CMK (cell line): ENCODE data around the gene IL3.

Source experiments
- DNase-seq: peaks from one replicate; pipeline ENCODE4 v3.0.0-alpha.2; 2010; ENCODE audit warnings: low read depth

IL3 gene

GRCh38 chr5:132026516-132027008, 33.9 kb upstream of the IL3 start:
- no peak for DNase-seq

GRCh38 chr5:132027027-132027426, 33.4 kb upstream of the IL3 start:
- DNase-seq: no peak

GRCh38 chr5:132029609-132030330, 30.7 kb upstream of the IL3 start:
- no peak for DNase-seq

GRCh38 chr5:132030610-132031009, 29.8 kb upstream of the IL3 start:
- no peak for DNase-seq

GRCh38 chr5:132032196-132032595, 28.3 kb upstream of the IL3 start:
- no peak for DNase-seq

DNA sequence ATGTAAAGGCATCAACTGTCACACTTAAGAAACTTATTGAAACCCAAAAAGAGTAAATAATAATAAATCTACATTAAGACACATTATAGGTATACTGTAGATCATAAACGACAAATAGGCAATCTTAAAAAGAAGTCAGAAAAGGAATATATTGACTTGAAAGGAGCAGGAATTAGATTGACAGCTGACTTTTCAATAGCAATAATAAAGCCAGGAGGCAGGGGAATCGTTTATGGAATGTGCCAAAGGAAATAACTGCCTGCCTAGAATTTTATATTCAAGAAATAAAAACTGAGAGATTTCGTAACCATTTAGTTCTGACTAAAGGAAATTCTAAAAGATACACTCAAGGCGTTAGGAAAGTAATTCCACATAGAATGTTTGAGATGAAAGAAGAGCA, 27.3 kb upstream of the IL3 start:
- DNase-seq: no peak

GRCh38 chr5:132037353-132037752, 23.1 kb upstream of the IL3 start:
- DNase-seq: no peak

DNA sequence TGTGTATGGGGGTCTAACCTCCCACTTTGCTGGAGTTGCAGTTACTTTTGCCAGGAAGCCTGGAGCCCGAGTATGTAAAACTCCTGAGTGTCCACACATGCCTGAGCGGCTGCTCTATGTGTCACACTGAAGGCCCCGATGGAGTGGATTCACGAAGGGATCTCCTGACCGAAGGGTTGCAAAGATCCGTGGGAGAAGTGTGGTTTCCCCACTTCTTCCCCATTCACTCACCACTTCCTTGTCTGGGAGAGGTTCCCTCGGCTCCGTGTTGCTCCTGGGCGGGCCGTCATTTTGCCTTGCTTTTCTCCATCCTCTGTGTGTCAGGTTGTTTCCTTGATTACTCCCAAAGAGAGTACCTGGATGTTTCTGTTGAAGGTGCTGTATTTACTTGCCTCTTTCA, 16.2 kb upstream of the IL3 start:
- no peak for DNase-seq

- DNase-seq: no peak
These were observed 13.6 kb upstream of the IL3 start for GRCh38 chr5:132046880-132047299.

- no peak for DNase-seq
These were observed 11.4 kb upstream of the IL3 start for GRCh38 chr5:132049093-132049492.

GRCh38 chr5:132049559-132049958, 10.9 kb upstream of the IL3 start:
- DNase-seq: no peak

GRCh38 chr5:132050136-132050535, 10.3 kb upstream of the IL3 start:
- DNase-seq: no peak

DNA sequence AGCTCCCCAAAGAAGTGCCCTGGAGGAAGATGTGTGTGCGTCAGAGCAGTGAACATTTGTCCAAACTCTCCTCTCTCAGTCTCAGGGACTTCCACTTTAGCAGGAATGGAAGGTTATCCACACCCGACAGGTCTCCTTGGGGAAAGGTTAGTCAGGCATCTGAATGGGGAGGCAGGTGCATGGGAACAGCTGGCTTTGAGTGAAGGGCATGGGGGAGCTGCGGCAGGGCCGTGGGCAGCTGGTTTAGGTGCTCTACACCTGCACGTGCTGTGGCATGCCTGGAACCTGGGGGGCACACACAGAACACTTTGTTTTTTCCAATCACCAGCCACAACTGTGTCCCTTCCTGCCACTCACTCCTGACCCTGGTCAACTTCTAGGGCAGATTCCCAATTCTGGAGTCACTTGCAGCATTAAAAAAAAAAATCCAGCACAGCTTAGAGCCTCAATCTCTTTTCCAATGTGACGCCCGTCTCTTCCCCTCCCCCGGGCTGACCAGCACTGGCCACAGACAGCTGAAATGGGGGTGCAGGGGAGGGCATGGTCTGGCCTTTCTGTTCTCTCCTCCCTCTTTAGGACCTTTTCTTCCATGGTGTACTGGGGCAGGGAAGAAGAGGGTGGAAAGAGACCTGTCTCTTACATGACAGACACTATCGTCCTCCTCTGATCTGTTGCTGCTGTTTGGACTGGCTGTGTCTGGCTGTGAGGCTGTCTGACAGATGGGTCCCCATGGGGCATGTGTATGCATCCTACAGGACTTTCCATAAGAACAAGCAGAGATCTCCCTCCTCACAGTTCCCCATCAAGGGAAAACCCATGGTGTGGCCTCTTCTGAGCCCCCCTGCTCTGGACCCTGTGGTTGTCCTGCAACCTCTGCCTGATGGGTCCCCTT, 9.5 kb upstream of the IL3 start:
- DNase-seq: no peak

GRCh38 chr5:132052520-132052919, 7.9 kb upstream of the IL3 start:
- DNase-seq: no peak

DNA sequence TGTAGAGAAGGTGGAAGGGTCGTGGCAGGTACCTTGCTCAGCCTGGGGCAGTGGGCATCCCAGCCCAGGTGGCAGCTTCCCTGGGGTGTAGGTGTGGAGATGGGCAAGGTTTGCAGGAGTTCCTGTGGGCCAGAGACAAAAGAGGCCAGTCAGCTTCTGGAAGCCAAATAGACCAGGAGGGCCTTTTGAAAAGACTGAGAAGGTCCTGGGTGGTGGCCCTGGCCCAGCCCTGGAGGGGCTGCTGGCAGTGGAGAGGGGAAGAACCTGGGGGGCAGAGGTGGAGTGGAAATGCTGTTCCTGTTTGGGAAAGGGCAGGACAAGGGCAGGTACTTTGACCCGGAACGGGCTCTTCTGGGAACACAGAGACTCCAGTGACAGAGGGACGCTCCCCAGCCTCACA, 7.0 kb upstream of the IL3 start:
- no peak for DNase-seq

DNA sequence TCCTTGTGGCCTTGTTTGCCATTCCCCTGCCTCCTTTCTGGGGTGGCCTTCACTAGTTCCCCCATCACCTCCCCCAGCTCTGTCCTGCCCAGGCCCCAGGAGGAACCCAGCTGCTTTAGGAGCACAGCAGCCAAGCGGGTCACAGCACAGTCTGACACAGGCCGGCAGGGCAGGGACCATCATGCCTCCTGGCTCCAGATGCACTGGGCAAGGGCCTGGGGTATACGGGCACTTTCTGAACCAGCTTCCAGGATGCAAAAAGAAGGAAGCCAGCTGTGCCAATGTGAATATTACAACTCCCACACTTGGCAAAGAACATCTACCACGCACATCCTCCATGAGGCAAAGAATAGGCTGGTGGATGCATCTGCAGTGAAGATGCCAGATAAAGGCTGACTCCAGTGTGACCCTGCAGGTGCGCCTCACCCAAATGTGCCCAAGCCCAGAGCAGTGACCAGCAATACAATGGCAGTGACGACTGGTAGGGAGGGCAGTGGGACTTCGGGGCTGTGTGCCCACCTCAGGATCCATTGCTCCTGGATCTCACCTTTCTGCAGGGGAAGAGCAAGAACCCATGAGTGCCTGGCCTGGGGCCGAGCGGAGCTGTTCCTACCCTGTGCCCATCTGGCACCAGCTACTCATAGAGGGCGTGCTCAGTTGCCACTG, 6.3 kb upstream of the IL3 start:
- DNase-seq: no peak

- DNase-seq: no peak
These were observed 5.6 kb upstream of the IL3 start for GRCh38 chr5:132054697-132055440.

DNA sequence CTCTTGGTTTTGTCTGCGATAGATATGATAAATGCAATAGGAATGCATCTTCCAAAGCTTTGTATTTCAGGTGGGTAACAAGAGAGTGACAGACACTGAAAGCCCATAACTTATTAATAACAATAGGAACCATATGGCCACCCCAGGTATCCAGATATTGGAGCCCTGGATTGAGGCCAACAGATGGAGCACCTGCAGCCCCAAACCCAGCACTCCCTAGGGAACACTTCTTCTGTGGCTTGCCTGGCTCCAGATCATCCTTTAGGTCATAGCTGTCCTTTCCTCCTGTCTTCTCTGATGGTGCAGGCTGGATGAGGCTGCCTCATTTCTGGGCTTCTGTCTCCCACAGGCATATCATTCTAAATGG, 5.0 kb upstream of the IL3 start:
- no peak for DNase-seq

GRCh38 chr5:132055808-132056609, 4.4 kb upstream of the IL3 start:
- peak; percentile 51 for DNase-seq

- no peak for DNase-seq
These were observed 3.6 kb upstream of the IL3 start for GRCh38 chr5:132056610-132057497.
